Nephron (organoid): Measurements from ENCODE around the gene ID3.

Experiments used
- H3K27ac Mint-ChIP-seq, 3 experiments: 2 replicates each; pipeline ENCODE4 v1.8.0; 2020; ENCODE audit warnings: mixed read lengths in 3 of 3, mild to moderate bottlenecking in 2 of 3, moderate library complexity in 1 of 3
- H3K27me3 Mint-ChIP-seq: 2 replicates; pipeline ENCODE4 v1.8.0; 2021; ENCODE audit warnings: low read depth, mild to moderate bottlenecking, moderate library complexity, mixed read lengths
- H3K36me3 Mint-ChIP-seq: 2 replicates; pipeline ENCODE4 v1.8.0; 2020; ENCODE audit warnings: low read depth, mixed read lengths
- H3K4me1 Mint-ChIP-seq: 2 replicates; pipeline ENCODE4 v1.8.0; 2020; ENCODE audit warnings: mixed read lengths
- H3K4me3 Mint-ChIP-seq, 3 experiments: 2 replicates each; pipeline ENCODE4 v1.8.0; 2020; ENCODE audit warnings: mild to moderate bottlenecking in 3 of 3, mixed read lengths in 3 of 3, moderate library complexity in 2 of 3
- H3K9me3 Mint-ChIP-seq: 2 replicates; pipeline ENCODE4 v1.8.0; 2020; ENCODE audit warnings: mixed read lengths
- TF ChIP-seq, protein P1 (sequence below), 3 experiments: fragments of 200-600 bp; sonication (generic); IDR thresholded peaks; one replicate each; pipeline ENCODE4 v1.5.0; 2021; ENCODE audit warnings: antibody characterized with exemption in 3 of 3; ENCODE audit not compliant: unreplicated experiment in 3 of 3

Gene ID3

DNA sequence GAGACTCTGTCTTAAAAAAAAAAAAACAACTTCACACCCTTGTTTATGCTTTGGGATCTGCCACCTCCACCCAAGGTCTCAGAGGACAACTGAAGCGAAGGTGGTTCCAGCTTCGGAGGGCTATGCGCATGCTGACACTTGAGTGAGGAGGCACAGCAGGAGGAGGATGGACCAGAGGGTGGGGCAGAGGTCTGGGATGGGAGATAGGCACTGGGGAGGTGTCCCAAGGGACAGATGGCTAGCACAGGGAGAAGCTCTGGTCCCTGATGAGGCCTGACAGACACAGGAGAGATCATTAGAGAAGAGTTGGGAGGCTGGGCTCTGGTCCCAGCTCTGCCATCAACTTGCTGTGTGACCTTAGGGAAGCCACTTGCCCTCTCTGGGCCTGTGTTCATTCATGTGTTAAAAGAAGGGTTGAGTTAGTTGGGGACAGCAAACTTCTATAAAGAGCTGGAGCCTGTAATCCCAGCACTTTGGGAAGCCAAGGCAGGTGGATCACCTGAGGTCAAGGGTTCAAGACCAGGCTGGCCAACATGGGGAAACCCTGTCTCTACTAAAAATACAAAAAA, 45.1 kb downstream of the ID3 start:
- no peaks in the 10 kb centered on the region for H3K4me1 Mint-ChIP-seq
- TF ChIP-seq, protein P1, sequence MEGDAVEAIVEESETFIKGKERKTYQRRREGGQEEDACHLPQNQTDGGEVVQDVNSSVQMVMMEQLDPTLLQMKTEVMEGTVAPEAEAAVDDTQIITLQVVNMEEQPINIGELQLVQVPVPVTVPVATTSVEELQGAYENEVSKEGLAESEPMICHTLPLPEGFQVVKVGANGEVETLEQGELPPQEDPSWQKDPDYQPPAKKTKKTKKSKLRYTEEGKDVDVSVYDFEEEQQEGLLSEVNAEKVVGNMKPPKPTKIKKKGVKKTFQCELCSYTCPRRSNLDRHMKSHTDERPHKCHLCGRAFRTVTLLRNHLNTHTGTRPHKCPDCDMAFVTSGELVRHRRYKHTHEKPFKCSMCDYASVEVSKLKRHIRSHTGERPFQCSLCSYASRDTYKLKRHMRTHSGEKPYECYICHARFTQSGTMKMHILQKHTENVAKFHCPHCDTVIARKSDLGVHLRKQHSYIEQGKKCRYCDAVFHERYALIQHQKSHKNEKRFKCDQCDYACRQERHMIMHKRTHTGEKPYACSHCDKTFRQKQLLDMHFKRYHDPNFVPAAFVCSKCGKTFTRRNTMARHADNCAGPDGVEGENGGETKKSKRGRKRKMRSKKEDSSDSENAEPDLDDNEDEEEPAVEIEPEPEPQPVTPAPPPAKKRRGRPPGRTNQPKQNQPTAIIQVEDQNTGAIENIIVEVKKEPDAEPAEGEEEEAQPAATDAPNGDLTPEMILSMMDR (IDR thresholded peaks at IDR 0.05; ENCODE audit: unreplicated experiment in 3 of 3): no peak
- H3K9me3 Mint-ChIP-seq: no peaks in the 10 kb centered on the region
- H3K4me3 Mint-ChIP-seq: no peak overlapping the region
- peaks cover 5% of the 10 kb centered on the region for H3K27me3 Mint-ChIP-seq
- peaks cover 5% of the 10 kb centered on the region for H3K36me3 Mint-ChIP-seq
- H3K27ac Mint-ChIP-seq: no peak overlapping the region

DNA sequence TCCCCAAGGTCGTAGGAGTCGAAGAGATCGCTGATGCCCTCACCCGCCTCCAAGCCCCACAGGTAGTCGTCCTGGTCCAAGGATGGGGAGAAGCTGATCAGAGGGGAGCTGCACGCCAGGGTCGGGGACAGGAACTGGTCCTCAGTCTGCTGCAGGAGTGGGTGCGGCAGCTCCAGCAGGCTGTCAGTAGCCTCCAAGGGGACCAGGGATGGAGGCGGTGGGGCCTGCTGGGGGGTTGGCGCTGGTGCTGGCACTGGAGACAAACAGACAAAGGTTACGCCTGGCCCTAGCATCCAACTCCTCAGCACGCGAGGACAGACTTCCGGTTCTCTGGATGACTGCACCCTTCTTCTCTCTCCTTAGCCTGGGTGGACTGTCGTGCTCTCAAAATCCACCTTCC, 49.4 kb downstream of the ID3 start:
- Mint-ChIP-seq H3K27ac (no peak overlapping the region), H3K9me3 (no peaks in the 10 kb centered on the region), H3K36me3 (no peaks in the 10 kb centered on the region), H3K4me1 (no peaks in the 10 kb centered on the region), H3K4me3 (no peak overlapping the region), H3K27me3 (peaks cover 5% of the 10 kb centered on the region)
- TF ChIP-seq, protein P1 (IDR thresholded peaks at IDR 0.05; ENCODE audit: unreplicated experiment in 3 of 3): no peak
